GM12801 (cell line): ENCODE results near the gene SERGEF.

ENCODE experiments used
- TF ChIP-seq, protein P1 (sequence below): IDR thresholded peaks from one replicate; pipeline ENCODE4 v1.5.1; 2011; ENCODE audit warnings: control low read depth; ENCODE audit not compliant: insufficient read length; ENCODE audit errors: extremely low read depth

SERGEF gene

DNA sequence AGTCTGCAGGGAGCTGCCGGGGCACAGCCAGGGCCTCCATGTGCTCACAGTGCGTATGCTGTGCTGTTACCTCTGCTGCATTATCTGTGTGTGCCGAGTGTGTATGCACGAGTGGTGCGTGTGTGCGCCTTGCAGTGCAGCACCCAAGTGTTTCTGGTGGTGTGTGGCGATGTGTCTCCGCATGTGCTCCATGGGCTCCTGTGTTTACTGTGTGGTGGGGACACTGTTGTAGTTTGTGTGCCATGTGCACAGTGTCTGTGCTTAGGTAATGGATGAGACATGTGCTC is 246.8 kb downstream of the SERGEF start:
- TF ChIP-seq, protein P1, sequence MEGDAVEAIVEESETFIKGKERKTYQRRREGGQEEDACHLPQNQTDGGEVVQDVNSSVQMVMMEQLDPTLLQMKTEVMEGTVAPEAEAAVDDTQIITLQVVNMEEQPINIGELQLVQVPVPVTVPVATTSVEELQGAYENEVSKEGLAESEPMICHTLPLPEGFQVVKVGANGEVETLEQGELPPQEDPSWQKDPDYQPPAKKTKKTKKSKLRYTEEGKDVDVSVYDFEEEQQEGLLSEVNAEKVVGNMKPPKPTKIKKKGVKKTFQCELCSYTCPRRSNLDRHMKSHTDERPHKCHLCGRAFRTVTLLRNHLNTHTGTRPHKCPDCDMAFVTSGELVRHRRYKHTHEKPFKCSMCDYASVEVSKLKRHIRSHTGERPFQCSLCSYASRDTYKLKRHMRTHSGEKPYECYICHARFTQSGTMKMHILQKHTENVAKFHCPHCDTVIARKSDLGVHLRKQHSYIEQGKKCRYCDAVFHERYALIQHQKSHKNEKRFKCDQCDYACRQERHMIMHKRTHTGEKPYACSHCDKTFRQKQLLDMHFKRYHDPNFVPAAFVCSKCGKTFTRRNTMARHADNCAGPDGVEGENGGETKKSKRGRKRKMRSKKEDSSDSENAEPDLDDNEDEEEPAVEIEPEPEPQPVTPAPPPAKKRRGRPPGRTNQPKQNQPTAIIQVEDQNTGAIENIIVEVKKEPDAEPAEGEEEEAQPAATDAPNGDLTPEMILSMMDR = no peak

DNA sequence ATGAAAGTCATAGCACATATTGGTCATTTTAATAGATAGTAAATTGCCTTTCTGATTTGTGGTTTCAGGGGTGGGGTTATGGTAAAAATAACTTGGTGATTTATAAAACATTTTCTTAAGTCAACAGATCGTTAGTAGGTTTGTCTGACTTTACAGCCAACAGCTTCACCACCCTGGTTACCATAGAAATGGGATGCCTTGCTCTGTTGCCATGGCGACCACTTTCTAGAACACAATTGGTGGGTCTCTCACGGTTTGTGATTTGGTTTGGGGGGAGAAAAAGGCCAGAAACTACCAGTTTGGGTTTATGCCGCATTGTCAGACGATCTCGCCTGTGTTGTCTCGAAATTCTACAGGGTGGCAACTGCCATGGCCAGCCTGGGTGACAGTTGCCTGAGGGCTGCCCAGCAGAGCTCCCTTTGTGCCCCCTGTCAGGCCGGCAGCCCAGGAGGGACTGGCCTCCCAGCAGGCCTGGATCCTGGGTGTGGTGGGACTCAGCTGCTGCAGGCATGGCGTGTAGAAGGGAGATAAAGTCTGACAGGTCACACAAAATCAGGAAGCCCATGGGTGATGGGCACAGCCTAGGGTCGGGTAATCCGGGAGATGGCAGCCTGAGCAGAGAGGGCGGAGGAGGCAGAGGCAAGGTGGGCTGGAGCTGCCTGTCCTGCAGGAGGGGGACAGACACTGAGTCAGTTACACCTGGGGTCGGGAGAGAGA is 247.3 kb downstream of the SERGEF start:
- TF ChIP-seq, protein P1 = no peak

DNA sequence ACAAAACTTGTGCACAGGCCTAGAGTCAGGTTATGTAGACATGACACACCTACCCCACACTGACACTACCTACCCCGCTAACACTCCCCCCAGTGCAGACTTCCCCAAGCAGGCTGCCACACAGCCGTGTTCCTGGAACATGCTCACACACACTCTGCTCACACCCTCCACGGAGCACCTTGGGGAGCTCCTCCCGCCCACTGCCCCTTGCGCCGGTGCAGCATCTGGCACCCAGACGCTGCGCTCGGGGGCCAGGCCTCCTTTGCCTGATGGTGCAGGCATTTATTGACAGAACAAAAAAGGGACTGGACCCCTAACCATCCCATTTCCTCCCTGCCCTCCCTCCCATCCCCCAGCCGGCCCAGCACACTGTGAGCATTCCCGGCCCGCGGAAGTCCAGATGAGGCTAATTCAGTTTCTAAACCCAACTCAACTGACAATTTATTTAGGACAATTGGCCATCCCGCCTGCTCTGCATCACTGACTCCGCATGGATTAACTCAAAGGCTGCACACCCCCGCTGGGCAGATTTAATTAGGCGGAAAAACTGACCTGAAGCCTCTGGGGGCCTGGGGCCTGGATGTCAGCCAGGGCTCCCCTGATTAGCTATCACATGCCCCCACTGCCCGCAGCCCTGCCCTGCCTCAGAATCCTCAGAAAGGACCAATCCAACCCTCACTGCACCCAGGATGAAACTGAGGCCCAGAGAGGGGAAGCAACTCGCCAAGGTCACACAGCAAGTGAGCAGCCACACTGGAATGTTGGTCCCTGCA is 248.2 kb downstream of the SERGEF start:
- TF ChIP-seq, protein P1 = no peak

DNA sequence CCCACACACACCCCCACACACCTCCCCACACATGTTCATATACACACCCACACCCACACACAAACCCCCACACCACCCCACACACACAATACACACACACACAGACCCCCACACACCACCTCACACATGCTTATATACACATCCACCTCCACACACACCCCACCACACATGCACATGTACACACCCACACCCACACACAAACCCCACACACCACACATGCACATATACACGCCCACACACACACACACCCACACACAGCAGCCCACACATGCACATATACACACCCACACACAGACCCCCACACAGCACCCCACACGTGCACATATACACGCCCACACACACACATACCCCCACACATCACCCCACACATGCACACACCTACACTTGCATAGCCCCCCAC is 249.1 kb downstream of the SERGEF start:
- TF ChIP-seq, protein P1 = no peak

DNA sequence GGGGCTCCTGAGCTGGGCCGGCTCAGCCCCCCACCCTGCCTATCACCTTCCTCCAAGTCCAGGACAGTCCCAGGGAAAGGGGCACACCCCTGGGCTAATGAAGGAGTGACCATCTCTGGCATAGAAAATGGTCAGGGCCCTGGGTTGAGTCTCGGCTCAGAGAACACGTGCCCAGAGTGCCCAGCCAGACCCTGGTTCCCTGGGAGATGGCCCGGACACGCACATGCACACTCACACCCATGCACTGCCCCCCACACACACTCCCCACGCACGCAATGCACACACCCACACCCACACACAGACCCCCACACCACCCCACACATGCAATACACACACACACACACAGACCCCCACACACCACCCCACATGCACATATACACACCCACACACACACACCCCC is 249.6 kb downstream of the SERGEF start:
- TF ChIP-seq, protein P1 = no peak

DNA sequence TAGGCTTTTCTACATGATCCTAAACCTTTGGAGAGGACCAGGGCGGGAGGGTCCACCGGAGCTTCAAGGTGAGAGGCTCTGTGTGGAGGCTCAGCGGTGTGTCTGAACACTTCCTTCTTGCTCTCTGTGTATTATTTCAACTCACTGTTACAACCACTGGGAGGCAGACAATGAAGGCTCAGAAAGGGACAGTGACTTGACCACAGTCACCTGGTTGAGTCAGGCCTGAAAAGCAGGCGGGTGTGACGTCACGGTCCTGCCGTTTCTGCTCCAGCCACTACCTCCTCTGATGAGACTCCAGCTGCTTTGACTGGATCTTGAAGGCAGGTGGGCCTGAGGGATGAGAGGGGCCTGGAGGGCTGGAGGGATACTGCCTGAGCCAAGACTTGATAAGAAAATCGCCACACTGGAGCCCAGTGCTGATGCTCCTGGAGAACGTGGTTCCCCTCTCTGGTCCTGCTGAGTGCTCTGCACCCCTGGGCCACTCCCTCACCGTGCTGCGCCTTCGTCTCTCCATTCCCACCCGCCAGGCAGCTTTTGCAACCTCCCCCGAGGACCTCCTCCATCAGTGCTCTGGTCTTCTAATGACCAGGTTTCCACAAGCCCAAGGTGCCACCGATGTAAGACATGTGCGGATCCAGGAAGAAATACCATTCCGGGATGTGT is 250.4 kb downstream of the SERGEF start:
- TF ChIP-seq, protein P1 = no peak
